Panc1 (cell line): ENCODE results near the gene ASPHD1.

Source experiments
- POLR2AphosphoS5 ChIP-seq: IDR thresholded peaks from 2 replicates; pipeline ENCODE4 v1.6.1; 2012; ENCODE audit warnings: mild to moderate bottlenecking, low read depth, low read length, moderate library complexity
- REST ChIP-seq, 2 experiments: IDR thresholded peaks; 2 replicates each; pipeline ENCODE4 v1.6.1; 2011 to 2012; ENCODE audit warnings: low read depth in 2 of 2, control low read depth in 1 of 2, low read length in 1 of 2, mild to moderate bottlenecking in 1 of 2, moderate library complexity in 1 of 2; ENCODE audit not compliant: insufficient read depth in 1 of 2
- SIN3A ChIP-seq: IDR thresholded peaks from 2 replicates; pipeline ENCODE4 v1.6.1; 2012; ENCODE audit warnings: low read depth, mild to moderate bottlenecking, low read length, moderate library complexity, borderline replicate concordance; ENCODE audit not compliant: insufficient read depth
- TCF7L2 ChIP-seq: IDR thresholded peaks from 2 replicates; pipeline ENCODE4 v1.6.1; 2011; ENCODE audit warnings: mild to moderate bottlenecking, low read depth, low read length, inconsistent platforms
- TF ChIP-seq, protein P1 (sequence below): fragments of 450-650 bp; IDR thresholded peaks from 2 replicates; pipeline ENCODE4 v1.5.1; 2017; ENCODE audit warnings: mild to moderate bottlenecking

GRCh38 chr16:29873319-29873718, 27.0 kb upstream of the ASPHD1 start:
- TF ChIP-seq, protein P1, sequence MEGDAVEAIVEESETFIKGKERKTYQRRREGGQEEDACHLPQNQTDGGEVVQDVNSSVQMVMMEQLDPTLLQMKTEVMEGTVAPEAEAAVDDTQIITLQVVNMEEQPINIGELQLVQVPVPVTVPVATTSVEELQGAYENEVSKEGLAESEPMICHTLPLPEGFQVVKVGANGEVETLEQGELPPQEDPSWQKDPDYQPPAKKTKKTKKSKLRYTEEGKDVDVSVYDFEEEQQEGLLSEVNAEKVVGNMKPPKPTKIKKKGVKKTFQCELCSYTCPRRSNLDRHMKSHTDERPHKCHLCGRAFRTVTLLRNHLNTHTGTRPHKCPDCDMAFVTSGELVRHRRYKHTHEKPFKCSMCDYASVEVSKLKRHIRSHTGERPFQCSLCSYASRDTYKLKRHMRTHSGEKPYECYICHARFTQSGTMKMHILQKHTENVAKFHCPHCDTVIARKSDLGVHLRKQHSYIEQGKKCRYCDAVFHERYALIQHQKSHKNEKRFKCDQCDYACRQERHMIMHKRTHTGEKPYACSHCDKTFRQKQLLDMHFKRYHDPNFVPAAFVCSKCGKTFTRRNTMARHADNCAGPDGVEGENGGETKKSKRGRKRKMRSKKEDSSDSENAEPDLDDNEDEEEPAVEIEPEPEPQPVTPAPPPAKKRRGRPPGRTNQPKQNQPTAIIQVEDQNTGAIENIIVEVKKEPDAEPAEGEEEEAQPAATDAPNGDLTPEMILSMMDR: no peak
- TF ChIP-seq REST (IDR thresholded peaks at IDR 0.05; ENCODE audit: insufficient read depth in 1 of 2, low read depth in 2 of 2, low read length in 1 of 2) (no peak), POLR2AphosphoS5 (no peak), SIN3A (no peak), TCF7L2 (no peak)
